ENCODE data around the gene RNU5D-1.

RNU5D-1 gene

GRCh38 chr1:44685218-44685617, 45.8 kb downstream of the RNU5D-1 start:
- no peak overlapping the region for H3K4me3 ChIP-seq (ENCODE audit: low read depth, low read length)
- no peak for TF ChIP-seq CTCF (IDR thresholded peaks at IDR 0.05; ENCODE audit: low read depth, low read length, missing control alignments)
- in situ Hi-C loops (cut with HindIII; ENCODE audit: low sequenced_read_pairs) = no loop called here
- DNase-seq (ENCODE audit: low read depth) = no peak

GRCh38 chr1:44684525-44684924, 46.4 kb downstream of the RNU5D-1 start:
- DNase-seq (ENCODE audit: low read depth) = no peak
- TF ChIP-seq CTCF (IDR thresholded peaks at IDR 0.05; ENCODE audit: low read depth, low read length, missing control alignments) = no peak
- in situ Hi-C loops (cut with HindIII; ENCODE audit: low sequenced_read_pairs) = no loop called here
- no peak overlapping the region for H3K4me3 ChIP-seq (ENCODE audit: low read depth, low read length)

- TF ChIP-seq CTCF (IDR thresholded peaks at IDR 0.05; ENCODE audit: low read depth, low read length, missing control alignments) = no peak
Measured at GRCh38 chr1:44682883-44683265, 48.1 kb downstream of the RNU5D-1 start.

GRCh38 chr1:44681905-44682882, 48.8 kb downstream of the RNU5D-1 start:
- DNase-seq (ENCODE audit: low read depth) = no peak
- in situ Hi-C loops (cut with HindIII; ENCODE audit: low sequenced_read_pairs) = no loop called here
- no peak for TF ChIP-seq CTCF (IDR thresholded peaks at IDR 0.05; ENCODE audit: low read depth, low read length, missing control alignments)
- no peak overlapping the region for H3K4me3 ChIP-seq (ENCODE audit: low read depth, low read length)

More at GRCh38 chr1:44682883-44683265, 48.1 kb downstream of the RNU5D-1 start:
- no peak for DNase-seq (ENCODE audit: low read depth)
- in situ Hi-C loops (cut with HindIII; ENCODE audit: low sequenced_read_pairs) = no loop called here
- H3K4me3 ChIP-seq (ENCODE audit: low read depth, low read length) = no peak overlapping the region

All from astrocyte of the cerebellum (primary cell).